Measurements from ENCODE around the gene GPSM3. TPM values are rescaled to one million over a fixed set of nuclear protein-coding genes. Genes with fewer than 3 reads are reported as not detected.
"Not testable (repeated sequence)": the region's sequence is repeated elsewhere in the genome, so short reads cannot be mapped to it uniquely, and the experiment has no call there.

The GPSM3 gene
- total and polyA plus RNA-seq, 2 experiments from 2014 or later, result 14.5 to 18.0 TPM

DNA sequence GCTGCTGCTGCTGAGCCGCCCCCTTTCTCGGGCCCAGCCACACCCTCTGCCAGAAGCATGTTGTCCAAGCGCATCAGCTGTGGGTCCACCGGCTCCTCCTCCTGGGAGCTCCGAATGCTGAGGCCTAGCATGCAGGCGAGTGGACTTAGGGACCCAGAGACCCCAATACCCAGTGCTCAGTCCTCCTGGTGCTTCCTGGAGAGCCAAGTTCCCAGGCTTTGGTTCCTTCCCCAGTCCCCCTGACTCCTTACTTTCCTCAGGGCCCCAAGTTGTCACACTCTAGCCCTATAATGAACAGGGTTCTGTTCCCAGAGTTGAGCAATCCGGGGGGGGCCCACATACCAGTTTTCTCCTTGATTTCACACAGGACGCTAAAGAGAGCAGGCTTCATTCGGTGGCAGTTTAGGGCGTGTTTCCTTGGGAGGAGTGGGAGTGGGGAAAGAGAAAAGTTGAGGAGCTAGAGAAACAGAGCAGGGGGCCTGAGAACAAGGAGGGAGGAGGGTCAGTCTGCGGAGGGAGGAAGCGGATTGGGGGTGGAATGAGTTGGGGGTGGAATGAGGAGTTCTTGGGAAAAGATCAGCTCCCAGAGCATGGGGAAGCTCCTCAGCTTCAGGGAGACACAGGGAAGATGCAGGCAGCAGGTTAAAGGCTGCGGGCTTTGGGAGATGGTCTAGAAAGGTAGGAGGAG, 3.9 kb downstream of the GPSM3 start:
- peak in 1 of 2 donors; percentile 39 for DNase-seq (ENCODE audit: low read depth in 1 of 2, low spot score in 1 of 2)
- peaks cover 15% of the 10 kb centered on the region for H3K36me3 ChIP-seq
- H3K4me1 ChIP-seq (ENCODE audit: low read depth), result peaks cover 4% of the 10 kb centered on the region
- H3K9me3 ChIP-seq (ENCODE audit: low read depth), result no peaks in the 10 kb centered on the region
- TF ChIP-seq, protein P1, sequence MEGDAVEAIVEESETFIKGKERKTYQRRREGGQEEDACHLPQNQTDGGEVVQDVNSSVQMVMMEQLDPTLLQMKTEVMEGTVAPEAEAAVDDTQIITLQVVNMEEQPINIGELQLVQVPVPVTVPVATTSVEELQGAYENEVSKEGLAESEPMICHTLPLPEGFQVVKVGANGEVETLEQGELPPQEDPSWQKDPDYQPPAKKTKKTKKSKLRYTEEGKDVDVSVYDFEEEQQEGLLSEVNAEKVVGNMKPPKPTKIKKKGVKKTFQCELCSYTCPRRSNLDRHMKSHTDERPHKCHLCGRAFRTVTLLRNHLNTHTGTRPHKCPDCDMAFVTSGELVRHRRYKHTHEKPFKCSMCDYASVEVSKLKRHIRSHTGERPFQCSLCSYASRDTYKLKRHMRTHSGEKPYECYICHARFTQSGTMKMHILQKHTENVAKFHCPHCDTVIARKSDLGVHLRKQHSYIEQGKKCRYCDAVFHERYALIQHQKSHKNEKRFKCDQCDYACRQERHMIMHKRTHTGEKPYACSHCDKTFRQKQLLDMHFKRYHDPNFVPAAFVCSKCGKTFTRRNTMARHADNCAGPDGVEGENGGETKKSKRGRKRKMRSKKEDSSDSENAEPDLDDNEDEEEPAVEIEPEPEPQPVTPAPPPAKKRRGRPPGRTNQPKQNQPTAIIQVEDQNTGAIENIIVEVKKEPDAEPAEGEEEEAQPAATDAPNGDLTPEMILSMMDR (IDR thresholded peaks at IDR 0.05; ENCODE audit: low read depth, low read length), result no peak
- peak overlapping the region; percentile 97 for H3K27ac ChIP-seq
- peak overlapping the region; percentile 80 for H3K4me3 ChIP-seq
- H3K27me3 ChIP-seq, result no peaks in the 10 kb centered on the region

DNA sequence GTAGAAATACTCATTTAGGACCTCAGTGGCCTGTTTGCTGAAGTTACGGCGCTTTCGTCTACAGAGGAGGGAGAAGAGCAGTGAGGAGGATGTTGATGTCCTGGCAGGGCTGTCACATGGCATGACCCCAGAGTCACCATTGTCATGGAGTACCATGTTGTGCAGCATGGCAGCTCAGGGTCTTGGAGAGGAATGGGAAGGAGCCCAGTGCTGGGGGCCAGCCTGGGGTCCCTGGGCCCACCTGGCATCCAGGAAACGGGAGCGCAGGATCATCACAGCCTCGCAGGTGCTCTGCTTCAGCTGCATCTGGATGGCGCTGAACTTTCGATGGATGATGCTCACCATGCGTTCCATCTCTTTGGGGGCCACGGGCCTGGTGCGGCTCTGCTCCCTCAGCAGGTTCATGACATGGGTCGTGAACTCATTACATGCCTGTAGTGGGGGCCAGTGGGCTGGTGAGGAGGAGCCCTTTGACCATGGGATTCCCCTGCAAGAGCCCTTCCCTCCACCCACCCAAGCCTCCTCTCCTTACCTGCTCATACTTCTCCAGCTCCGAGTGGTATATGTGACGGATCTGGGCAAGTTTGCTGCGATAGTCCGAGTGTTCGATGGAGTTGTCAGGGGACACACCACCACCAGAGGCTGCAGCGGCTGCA, 4.6 kb downstream of the GPSM3 start:
- H3K4me1 ChIP-seq (ENCODE audit: low read depth); H3K4me3 ChIP-seq; H3K27me3 ChIP-seq; H3K9me3 ChIP-seq (ENCODE audit: low read depth); DNase-seq (ENCODE audit: low read depth in 1 of 2, low spot score in 1 of 2): not testable (repeated sequence)
- peak overlapping the region; percentile 97 for H3K27ac ChIP-seq
- peaks cover 15% of the 10 kb centered on the region for H3K36me3 ChIP-seq

DNA sequence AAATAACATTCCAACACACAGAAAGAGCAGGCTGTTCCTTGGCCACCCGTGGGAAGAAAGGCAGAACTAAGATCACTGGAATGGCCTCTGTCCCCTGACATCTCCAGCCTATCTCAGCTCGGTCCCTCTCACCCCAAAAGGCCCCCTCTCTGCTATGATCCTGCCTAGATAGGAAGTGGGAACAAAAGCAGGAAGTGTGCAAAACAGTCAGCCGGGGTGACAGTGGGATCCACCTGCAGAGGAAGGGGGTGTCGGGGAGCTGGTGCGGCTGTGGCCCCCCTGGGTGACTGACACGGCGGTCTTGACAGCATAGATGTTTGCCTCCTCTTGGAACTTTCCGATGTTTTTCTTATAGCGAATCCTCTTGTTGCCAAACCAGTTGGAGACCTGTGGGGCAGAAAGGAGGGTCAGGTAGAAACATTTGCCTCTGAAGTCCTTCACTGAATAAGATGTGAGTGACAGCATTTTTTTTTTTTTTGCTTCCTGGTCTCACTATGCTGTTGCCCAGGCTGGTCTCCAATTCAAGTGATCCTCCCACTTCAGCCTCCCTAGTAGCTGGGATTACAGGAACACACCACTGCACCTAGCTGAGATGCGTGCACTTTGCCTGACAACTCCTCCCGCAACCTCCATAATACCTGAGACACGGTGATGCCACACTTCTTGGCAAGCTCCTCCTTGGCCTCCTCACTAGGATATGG, 5.3 kb downstream of the GPSM3 start:
- Histone ChIP-seq H3K27ac (peak overlapping the region; percentile 76), H3K36me3 (peaks cover 15% of the 10 kb centered on the region), H3K9me3 (ENCODE audit: low read depth) (no peaks in the 10 kb centered on the region), H3K27me3 (no peaks in the 10 kb centered on the region), H3K4me1 (ENCODE audit: low read depth) (peaks cover 4% of the 10 kb centered on the region), H3K4me3 (no peak overlapping the region)
- DNase-seq (ENCODE audit: low read depth in 1 of 2, low spot score in 1 of 2), result no peak
- TF ChIP-seq, protein P1 (IDR thresholded peaks at IDR 0.05; ENCODE audit: low read depth, low read length), result no peak

DNA sequence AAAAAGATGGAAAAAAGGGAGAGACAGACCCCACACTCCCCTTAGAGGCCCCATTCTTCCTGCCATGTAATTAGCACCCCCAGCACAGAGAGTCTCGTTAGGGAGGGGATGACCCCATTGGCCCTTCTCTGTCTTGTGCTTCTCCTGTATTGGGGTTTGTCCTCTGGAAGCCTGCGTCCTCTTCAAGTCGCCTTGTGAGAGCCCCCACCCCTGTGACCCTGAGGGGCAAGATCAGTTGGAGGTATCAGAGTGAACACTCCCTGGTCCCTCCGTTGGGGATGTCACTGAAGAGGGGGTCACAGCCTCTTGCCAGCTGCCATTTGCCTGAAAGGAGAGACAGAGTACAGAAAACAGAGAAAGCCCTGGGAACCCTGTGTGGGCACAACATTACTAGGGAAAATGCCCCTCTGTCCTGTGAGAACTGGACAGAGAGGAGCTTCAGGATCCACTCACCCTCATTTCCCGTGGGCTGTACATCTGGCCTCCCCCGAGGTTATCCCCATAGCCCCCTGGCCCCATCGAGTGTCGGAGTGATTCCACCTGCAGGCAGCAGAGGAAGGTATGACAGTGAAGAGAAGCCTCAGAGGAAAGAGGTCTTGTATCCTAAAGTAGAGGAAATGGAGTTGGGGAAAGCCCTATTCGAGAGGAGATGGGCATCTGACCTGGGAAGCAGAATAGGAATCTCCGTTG, 6.1 kb downstream of the GPSM3 start:
- not testable (repeated sequence) for H3K4me3 ChIP-seq; H3K9me3 ChIP-seq (ENCODE audit: low read depth); DNase-seq (ENCODE audit: low read depth in 1 of 2, low spot score in 1 of 2); H3K27me3 ChIP-seq; H3K4me1 ChIP-seq (ENCODE audit: low read depth)
- Histone ChIP-seq H3K36me3 (peaks cover 15% of the 10 kb centered on the region), H3K27ac (peak overlapping the region; percentile 76)

DNA sequence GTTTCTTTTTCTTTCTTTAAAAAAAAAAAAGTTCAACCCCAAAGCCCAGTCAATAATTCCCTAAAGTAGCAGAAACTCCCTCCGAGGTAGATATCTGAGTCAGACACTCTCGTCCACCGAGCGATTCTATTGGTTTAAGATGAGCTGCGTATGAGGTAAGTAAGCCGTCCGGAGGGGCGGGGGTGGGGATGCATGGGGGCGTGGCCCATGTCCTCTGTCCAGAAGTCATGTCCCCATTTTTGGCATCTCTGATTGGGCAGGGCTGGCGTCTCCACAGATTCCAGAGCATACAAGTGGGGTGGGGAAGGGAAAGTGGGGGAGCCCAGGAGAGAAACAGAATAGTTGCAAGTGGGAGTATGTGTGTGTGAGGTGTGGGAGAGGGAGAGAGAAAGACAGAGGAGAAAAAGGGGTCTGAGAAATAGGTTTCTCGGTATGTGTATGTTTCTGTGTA, 6.7 kb downstream of the GPSM3 start:
- H3K4me3 ChIP-seq; H3K9me3 ChIP-seq (ENCODE audit: low read depth); H3K4me1 ChIP-seq (ENCODE audit: low read depth); H3K27me3 ChIP-seq: not testable (repeated sequence)
- peaks cover 15% of the 10 kb centered on the region for H3K36me3 ChIP-seq
- H3K27ac ChIP-seq, result peak overlapping the region; percentile 76
- DNase-seq (ENCODE audit: low read depth in 1 of 2, low spot score in 1 of 2), result peak; percentile 74 to 93

DNA sequence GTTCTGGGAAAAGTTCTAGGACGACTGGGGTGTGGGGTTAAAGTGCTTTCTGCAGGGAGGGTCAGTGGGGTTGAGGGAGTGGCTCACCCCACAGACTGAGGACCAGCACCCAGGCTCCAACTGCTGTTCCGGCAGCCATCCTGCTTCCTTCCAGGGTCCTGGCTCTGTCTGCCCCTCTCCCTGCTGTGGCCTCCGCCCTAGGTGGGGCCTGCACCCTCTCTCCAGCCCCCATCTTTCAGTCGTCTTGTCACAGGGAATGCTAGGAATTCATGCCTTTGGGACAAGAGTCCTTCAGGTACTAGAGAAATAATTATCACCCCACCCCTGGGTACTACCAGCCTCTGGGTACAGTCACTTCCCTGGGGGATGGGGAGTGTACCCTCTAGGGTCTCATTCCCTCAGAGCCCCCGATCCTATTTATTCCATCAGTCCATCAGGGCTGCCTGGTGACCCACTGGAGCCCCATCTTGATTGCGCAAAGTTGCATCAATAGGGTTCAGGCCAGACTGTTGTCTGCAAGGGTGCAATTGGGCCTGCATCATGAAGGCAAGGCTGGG, 8.3 kb downstream of the GPSM3 start, which contains the start of gene AGER:
TSS of gene AGER (minus strand) at position 170 of the 557 bp plus-strand sequence. CDS start at position 139, 31 bp downstream.
- H3K27ac ChIP-seq, result peak within 1 kb of the TSS; percentile 71
- H3K9me3 ChIP-seq (ENCODE audit: low read depth), result no peaks in the 10 kb centered on the region
- H3K4me3 ChIP-seq, result no peak within 1 kb of the TSS
- no peaks in the 10 kb centered on the region for H3K27me3 ChIP-seq
- TF ChIP-seq, protein P1 (IDR thresholded peaks at IDR 0.05; ENCODE audit: low read depth, low read length), result no peak
- H3K4me1 ChIP-seq (ENCODE audit: low read depth), result peaks cover 8% of the 10 kb centered on the region
- H3K36me3 ChIP-seq, result peaks cover 15% of the 10 kb centered on the region
- DNase-seq (ENCODE audit: low read depth in 1 of 2, low spot score in 1 of 2), result no peak

Data from cardiac muscle cell (in vitro differentiated cells and primary cell).